HG03103 (cell line): ENCODE results near the gene PPBP.
"Not testable (repeated sequence)": the region's sequence is repeated elsewhere in the genome, so short reads cannot be mapped to it uniquely, and the experiment has no call there.

Experiments
- ATAC-seq: cut with Tn5 transposase; IDR thresholded peaks from one replicate; pipeline ENCODE4 v1.9.1; 2021; ENCODE audit warnings: low read depth; ENCODE audit not compliant: unreplicated experiment

PPBP gene

GRCh38 chr4:73998040-73999011, 10.3 kb upstream of the PPBP start, which contains the start of gene CXCL5:
Gene CXCL5, minus strand, starts transcription at chr4:73998677. Its CDS starts 96 bp downstream, at chr4:73998581.
- ATAC-seq: no peak

- ATAC-seq: no peak
Measured at GRCh38 chr4:73992050-73992449, 4.1 kb upstream of the PPBP start.

GRCh38 chr4:73991742-73992000, 3.7 kb upstream of the PPBP start:
- no peak for ATAC-seq

- no peak for ATAC-seq
Measured at GRCh38 chr4:73990988-73991741, 3.2 kb upstream of the PPBP start.

- ATAC-seq: no peak
Measured at GRCh38 chr4:73989928-73990327, 1.9 kb upstream of the PPBP start.

- no peak for ATAC-seq
Measured at GRCh38 chr4:73989031-73989430, 1.0 kb upstream of the PPBP start.

- no peak for ATAC-seq
Measured at GRCh38 chr4:73985528-73985852, 2.5 kb downstream of the PPBP start.

GRCh38 chr4:73984736-73985527, 3.1 kb downstream of the PPBP start:
- no peak for ATAC-seq

- ATAC-seq: not testable (repeated sequence)
Measured at GRCh38 chr4:73981175-73981574, 6.8 kb downstream of the PPBP start.

- ATAC-seq: no peak
Measured at GRCh38 chr4:73979407-73979957, 8.5 kb downstream of the PPBP start.

GRCh38 chr4:73978886-73979285, 9.1 kb downstream of the PPBP start:
- ATAC-seq: no peak

- no peak for ATAC-seq
Measured at GRCh38 chr4:73976716-73977115, 11.3 kb downstream of the PPBP start.

GRCh38 chr4:73976217-73976616, 11.8 kb downstream of the PPBP start:
- no peak for ATAC-seq

GRCh38 chr4:73974352-73974751, 13.6 kb downstream of the PPBP start:
- ATAC-seq: no peak

GRCh38 chr4:73970945-73971344, 17.0 kb downstream of the PPBP start:
- no peak for ATAC-seq

GRCh38 chr4:73970011-73970410, 18.0 kb downstream of the PPBP start:
- ATAC-seq: no peak

GRCh38 chr4:73967866-73968265, 20.1 kb downstream of the PPBP start:
- ATAC-seq: no peak

- ATAC-seq: no peak
Measured at GRCh38 chr4:73964862-73965611, 23.0 kb downstream of the PPBP start.

- ATAC-seq: no peak
Measured at GRCh38 chr4:73962724-73963123, 25.3 kb downstream of the PPBP start.

GRCh38 chr4:73959041-73959440, 28.9 kb downstream of the PPBP start:
- not testable (repeated sequence) for ATAC-seq
